HG03571 (cell line): ENCODE measurements around the gene DCLRE1B.

Experiments
- ATAC-seq: cut with Tn5 transposase; IDR thresholded peaks from one replicate; pipeline ENCODE4 v1.9.1; 2021; ENCODE audit not compliant: unreplicated experiment

Gene DCLRE1B

GRCh38 chr1:113918243-113918642 is 13.1 kb downstream of the DCLRE1B start:
- ATAC-seq, result no peak

GRCh38 chr1:113922957-113923356 is 17.8 kb downstream of the DCLRE1B start:
- ATAC-seq, result no peak

GRCh38 chr1:113924473-113924872 is 19.3 kb downstream of the DCLRE1B start:
- no peak for ATAC-seq

- peak; percentile 25 for ATAC-seq
Measured at GRCh38 chr1:113928187-113928930, 23.2 kb downstream of the DCLRE1B start.

GRCh38 chr1:113928941-113929749 is 24.0 kb downstream of the DCLRE1B start, which contains the start of gene HIPK1:
Gene HIPK1 (plus strand): TSS chr1:113929324.
- peak; percentile 79 for ATAC-seq

GRCh38 chr1:113929750-113930498 is 24.8 kb downstream of the DCLRE1B start:
- ATAC-seq, result peak; percentile 26

- peak; percentile 23 for ATAC-seq
Measured at GRCh38 chr1:113930499-113931161, 25.5 kb downstream of the DCLRE1B start.

- ATAC-seq, result no peak
Measured at GRCh38 chr1:113931451-113931851, 26.3 kb downstream of the DCLRE1B start.

GRCh38 chr1:113934006-113934405 is 28.9 kb downstream of the DCLRE1B start:
- ATAC-seq, result no peak

GRCh38 chr1:113934511-113935055 is 29.5 kb downstream of the DCLRE1B start:
- no peak for ATAC-seq

GRCh38 chr1:113935176-113935575 is 30.1 kb downstream of the DCLRE1B start:
- ATAC-seq, result no peak

GRCh38 chr1:113935970-113936369 is 30.8 kb downstream of the DCLRE1B start:
- ATAC-seq, result no peak

GRCh38 chr1:113937146-113937545 is 32.0 kb downstream of the DCLRE1B start:
- no peak for ATAC-seq

GRCh38 chr1:113938192-113938591 is 33.1 kb downstream of the DCLRE1B start:
- no peak for ATAC-seq

GRCh38 chr1:113940365-113941244 is 35.5 kb downstream of the DCLRE1B start:
- ATAC-seq, result no peak

- ATAC-seq, result no peak
Measured at GRCh38 chr1:113941245-113941559, 36.1 kb downstream of the DCLRE1B start.

- no peak for ATAC-seq
Measured at GRCh38 chr1:113942527-113942926, 37.4 kb downstream of the DCLRE1B start.

GRCh38 chr1:113943028-113943811 is 38.1 kb downstream of the DCLRE1B start:
- no peak for ATAC-seq

- no peak for ATAC-seq
Measured at GRCh38 chr1:113945329-113945728, 40.2 kb downstream of the DCLRE1B start.
